ENCODE data around the gene KRTAP10-10. TPM values are rescaled to one million over a fixed set of nuclear protein-coding genes. Genes with fewer than 3 reads are reported as not detected.

Gene KRTAP10-10
- total RNA-seq, 2 experiments from 2014 or later, result not detected

DNA sequence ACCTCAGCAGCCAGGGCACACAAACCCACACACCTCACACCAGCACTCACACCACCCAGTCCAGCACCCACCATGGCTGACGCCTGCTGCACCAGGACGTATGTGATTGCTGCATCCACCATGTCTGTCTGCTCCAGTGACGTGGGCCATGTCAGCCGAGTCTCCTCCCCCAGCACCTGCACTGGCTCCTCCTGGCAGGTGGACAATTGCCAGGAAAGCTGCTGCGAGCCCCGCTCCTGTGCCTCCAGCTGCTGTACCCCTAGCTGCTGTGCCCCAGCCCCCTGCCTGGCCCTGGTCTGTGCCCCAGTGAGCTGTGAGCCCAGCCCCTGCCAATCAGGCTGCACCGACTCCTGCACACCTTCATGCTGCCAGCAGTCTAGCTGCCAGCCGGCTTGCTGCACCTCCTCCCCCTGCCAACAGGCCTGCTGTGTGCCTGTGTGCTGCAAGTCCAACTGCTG lies 25.1 kb upstream of the KRTAP10-10 start, which contains the start of gene KRTAP10-8:
Gene KRTAP10-8, plus strand, starts transcription at position 51 of the 458 bp plus-strand sequence. Its CDS starts 22 bp downstream, at position 73.
- no peak for DNase-seq
- POLR2A ChIA-PET, result no interaction called here
- H3K27me3 Mint-ChIP-seq, result peaks cover 4% of the 10 kb centered on the region
- H3K4me3 Mint-ChIP-seq, result no peak within 1 kb of the TSS
- H3K4me1 Mint-ChIP-seq, result peaks cover 5% of the 10 kb centered on the region
- no peak within 1 kb of the TSS for H3K27ac Mint-ChIP-seq
- CTCF ChIA-PET, result no interaction called here
- H3K9me3 Mint-ChIP-seq, result peaks cover 23% of the 10 kb centered on the region
- peaks cover 4% of the 10 kb centered on the region for H3K36me3 Mint-ChIP-seq (ENCODE audit: low read depth)

DNA sequence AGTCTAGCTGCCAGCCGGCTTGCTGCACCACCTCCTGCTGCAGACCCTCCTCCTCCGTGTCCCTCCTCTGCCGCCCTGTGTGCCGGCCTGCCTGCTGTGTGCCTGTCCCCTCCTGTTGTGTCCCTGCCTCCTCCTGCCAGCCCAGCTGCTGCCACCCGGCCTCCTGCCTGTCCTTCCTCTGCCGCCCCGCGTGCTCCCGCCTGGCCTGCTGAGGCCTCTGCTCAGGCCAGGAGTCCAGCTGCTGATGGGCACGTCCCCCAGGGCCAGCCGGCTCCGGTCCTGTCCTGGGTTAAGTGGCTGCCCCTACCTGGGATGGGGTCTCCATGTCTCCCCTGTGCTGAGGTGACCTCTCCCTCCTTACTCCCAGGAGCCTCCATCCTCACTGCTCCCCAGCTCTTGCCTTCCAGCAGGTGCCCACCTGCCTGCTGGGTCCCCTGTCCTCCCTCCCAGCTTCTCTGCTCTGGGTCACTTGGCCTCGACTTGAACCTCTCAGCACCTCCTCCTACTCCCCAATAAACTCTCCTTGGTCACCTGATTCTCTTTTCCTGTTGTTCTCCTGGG lies 24.4 kb upstream of the KRTAP10-10 start:
- peaks cover 24% of the 10 kb centered on the region for H3K9me3 Mint-ChIP-seq
- no peak overlapping the region for H3K27ac Mint-ChIP-seq
- no peak overlapping the region for H3K4me3 Mint-ChIP-seq
- peaks cover 3% of the 10 kb centered on the region for H3K27me3 Mint-ChIP-seq
- peaks cover 4% of the 10 kb centered on the region for H3K36me3 Mint-ChIP-seq (ENCODE audit: low read depth)
- CTCF ChIA-PET, result no interaction called here
- H3K4me1 Mint-ChIP-seq, result peaks cover 6% of the 10 kb centered on the region
- DNase-seq, result no peak
- POLR2A ChIA-PET, result no interaction called here

DNA sequence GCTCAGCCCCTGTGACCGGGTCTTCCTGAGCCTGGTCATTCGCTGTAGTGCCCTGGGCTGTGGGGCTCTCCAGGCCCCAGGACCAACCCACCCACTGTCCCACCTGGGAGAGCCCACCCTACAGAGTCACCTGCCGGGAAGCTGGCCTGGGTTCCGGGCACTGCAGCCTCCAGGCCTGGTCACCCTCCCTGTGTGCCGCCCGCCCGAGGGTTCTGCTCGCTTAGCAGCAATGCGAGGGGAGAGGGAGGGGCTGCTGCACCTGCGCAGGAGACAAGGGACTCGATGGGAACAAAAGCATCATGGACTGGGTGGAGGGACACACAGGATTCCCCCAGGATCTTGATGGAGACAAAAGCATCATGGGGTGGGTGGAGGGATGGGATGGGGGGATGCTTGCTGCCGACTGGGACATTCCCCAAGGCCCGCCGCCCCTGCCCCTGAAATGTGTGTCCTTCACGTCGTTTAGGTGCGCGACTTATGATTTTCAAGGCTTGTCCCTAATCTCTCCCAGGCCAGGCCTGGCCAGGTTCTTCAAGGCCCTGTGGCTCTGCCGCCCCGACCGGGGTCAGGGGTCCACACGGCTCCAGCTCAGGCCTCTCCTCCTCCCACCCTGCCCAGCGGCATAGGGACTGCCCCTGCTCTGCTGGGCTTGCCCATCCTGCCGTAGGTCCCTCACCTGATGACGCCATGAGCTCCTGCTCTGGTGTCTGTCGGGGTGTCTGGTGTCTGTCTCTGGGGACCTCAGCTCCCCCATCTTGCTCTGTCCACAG lies 23.6 kb upstream of the KRTAP10-10 start:
- peaks cover 31% of the 10 kb centered on the region for H3K9me3 Mint-ChIP-seq
- H3K4me3 Mint-ChIP-seq, result no peak overlapping the region
- peaks cover 1% of the 10 kb centered on the region for H3K27me3 Mint-ChIP-seq
- no peak for DNase-seq
- no peak overlapping the region for H3K27ac Mint-ChIP-seq
- peaks cover 14% of the 10 kb centered on the region for H3K4me1 Mint-ChIP-seq
- CTCF ChIA-PET, result no interaction called here
- POLR2A ChIA-PET, result no interaction called here
- H3K36me3 Mint-ChIP-seq (ENCODE audit: low read depth), result peaks cover 9% of the 10 kb centered on the region

DNA sequence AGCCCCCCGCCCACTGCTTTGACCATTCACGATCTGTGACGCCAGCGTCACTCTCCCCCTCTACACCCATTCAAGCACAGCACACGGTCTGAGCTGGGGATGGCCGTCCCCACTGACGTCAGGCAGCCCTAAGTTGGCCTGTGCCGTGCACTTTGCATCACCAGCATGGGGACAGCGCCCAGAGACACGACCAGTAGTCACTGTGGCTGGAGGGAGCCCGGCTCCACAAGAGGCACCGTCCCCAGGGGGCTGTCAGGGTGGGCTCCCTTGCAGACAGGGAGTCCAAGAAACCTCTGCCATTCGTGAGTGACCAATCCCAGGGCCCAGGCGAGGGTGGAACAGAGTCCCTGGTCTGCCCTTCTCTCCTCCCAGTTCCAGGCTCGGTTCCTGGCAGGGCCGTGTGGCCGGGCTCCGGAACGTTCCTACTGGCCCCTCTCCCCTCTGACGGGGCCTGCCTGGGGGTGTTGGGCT lies 23.0 kb upstream of the KRTAP10-10 start:
- peaks cover 15% of the 10 kb centered on the region for H3K36me3 Mint-ChIP-seq (ENCODE audit: low read depth)
- H3K27ac Mint-ChIP-seq, result no peak overlapping the region
- ChIA-PET POLR2A (no interaction called here), CTCF (no interaction called here)
- no peak overlapping the region for H3K4me3 Mint-ChIP-seq
- H3K27me3 Mint-ChIP-seq, result peaks cover 1% of the 10 kb centered on the region
- no peak for DNase-seq
- peaks cover 20% of the 10 kb centered on the region for H3K4me1 Mint-ChIP-seq
- peaks cover 34% of the 10 kb centered on the region for H3K9me3 Mint-ChIP-seq

DNA sequence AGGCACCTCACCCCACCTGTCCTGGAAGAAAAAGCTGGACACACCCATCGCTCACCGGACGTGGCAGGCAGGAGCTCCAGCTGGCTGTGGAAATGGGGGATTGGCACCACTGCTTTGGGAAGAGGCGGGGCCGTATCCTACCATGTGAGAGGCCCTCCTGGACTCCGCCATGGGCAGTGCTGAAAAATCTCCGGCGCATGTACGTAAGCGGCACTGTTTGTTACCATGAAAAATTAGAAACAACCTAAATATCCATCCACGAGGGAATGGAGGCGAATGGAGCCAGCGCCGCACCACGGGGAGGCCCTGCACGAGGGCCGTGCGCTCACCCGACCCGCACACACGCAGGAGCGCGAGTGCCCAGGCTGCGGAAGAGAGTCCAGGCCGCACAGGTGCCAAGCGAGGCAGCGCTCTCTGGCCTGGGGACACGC lies 22.2 kb upstream of the KRTAP10-10 start:
- ChIA-PET CTCF (interaction anchor here (0.6 kb wide), 2 partner anchors 14 to 380 kb away, joined by 4 to 5 read pairs; no protein-coding TSS in a partner anchor), POLR2A (no interaction called here)
- Mint-ChIP-seq H3K4me1 (peaks cover 28% of the 10 kb centered on the region), H3K9me3 (peaks cover 34% of the 10 kb centered on the region), H3K36me3 (ENCODE audit: low read depth) (peaks cover 23% of the 10 kb centered on the region), H3K27ac (no peak overlapping the region), H3K27me3 (no peaks in the 10 kb centered on the region), H3K4me3 (no peak overlapping the region)
- no peak for DNase-seq

DNA sequence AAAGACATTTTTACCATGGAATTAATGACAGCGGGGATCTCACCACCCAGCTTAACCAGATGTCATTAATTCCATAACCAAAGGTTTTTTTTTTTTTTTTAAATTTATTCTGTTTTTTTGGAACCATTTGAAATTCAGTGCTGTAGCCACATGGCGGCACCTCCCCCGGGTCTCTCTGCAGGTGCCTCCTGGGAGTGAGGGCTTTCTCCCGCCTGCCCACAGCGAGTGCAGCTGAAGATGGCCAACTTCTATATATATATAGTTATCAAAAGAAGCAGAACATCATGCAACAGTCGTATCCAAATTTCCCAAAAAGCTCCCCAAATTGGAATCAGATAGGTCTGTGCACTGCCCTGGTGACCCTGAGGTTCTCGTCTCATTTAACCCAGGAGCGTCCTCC lies 21.7 kb upstream of the KRTAP10-10 start:
- Mint-ChIP-seq H3K9me3 (peaks cover 34% of the 10 kb centered on the region), H3K36me3 (ENCODE audit: low read depth) (peaks cover 26% of the 10 kb centered on the region), H3K4me3 (no peak overlapping the region), H3K4me1 (peaks cover 30% of the 10 kb centered on the region), H3K27ac (no peak overlapping the region), H3K27me3 (no peaks in the 10 kb centered on the region)
- ChIA-PET POLR2A (no interaction called here), CTCF (interaction anchor here (0.6 kb wide), 2 partner anchors 14 to 380 kb away, joined by 4 to 5 read pairs; no protein-coding TSS in a partner anchor)
- no peak for DNase-seq

DNA sequence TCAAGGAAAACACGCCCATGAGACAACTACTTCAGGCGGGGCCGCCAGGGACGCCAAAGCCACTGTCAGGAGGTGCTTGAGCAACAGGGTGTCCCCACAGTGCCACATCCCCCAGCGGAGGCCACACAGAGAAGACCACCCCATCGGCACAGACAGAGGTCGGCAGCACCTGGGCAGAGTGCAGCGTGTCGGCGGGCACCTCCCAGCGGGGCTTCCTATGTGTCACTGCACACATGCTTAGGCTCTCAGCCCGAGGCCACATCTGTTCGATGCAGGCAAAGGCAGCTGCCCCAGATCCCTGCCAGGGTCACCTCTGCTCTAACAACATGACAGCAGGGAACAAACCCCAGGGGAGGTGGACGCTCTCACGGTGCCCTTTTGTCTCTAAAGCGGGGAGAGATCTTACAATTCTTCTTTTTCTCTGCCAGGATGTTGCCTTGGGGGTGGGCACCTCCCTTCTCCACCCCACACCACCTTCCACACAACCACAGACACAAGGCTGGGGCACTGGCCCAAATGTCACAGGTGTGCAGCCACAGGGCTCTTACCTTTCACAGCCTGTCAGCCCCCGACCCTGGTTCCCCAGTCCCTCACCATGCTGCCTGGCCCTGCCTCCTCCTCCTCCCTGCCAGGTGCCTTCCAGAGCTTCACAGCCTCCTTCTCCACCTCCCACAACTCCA lies 21.1 kb upstream of the KRTAP10-10 start:
- ChIA-PET CTCF (no interaction called here), POLR2A (no interaction called here)
- Mint-ChIP-seq H3K4me3 (no peak overlapping the region), H3K4me1 (peaks cover 30% of the 10 kb centered on the region), H3K27ac (peak overlapping the region; percentile 48), H3K27me3 (no peaks in the 10 kb centered on the region), H3K9me3 (peaks cover 35% of the 10 kb centered on the region), H3K36me3 (ENCODE audit: low read depth) (peaks cover 31% of the 10 kb centered on the region)
- DNase-seq, result no peak

DNA sequence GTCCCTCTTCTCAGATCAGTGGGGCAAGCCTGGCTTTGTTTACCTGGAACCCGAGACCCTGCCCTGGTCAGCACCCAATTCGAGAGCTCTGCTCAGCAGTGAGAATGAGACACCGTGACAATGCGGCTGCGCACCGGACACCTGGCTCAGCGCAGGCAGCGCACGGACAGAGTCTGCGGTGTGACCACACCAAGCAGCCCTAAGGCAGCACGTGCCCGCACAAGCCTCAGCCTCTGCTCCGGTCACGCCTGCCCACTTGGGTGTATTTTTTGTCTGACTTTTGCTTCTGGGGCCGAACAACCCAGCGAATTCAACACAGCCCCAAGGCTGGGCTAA lies 20.6 kb upstream of the KRTAP10-10 start:
- H3K4me3 Mint-ChIP-seq, result no peak overlapping the region
- ChIA-PET CTCF (no interaction called here), POLR2A (no interaction called here)
- peaks cover 30% of the 10 kb centered on the region for H3K9me3 Mint-ChIP-seq
- no peaks in the 10 kb centered on the region for H3K27me3 Mint-ChIP-seq
- H3K36me3 Mint-ChIP-seq (ENCODE audit: low read depth), result peaks cover 28% of the 10 kb centered on the region
- peaks cover 30% of the 10 kb centered on the region for H3K4me1 Mint-ChIP-seq
- H3K27ac Mint-ChIP-seq, result peak overlapping the region; percentile 48
- DNase-seq, result no peak

DNA sequence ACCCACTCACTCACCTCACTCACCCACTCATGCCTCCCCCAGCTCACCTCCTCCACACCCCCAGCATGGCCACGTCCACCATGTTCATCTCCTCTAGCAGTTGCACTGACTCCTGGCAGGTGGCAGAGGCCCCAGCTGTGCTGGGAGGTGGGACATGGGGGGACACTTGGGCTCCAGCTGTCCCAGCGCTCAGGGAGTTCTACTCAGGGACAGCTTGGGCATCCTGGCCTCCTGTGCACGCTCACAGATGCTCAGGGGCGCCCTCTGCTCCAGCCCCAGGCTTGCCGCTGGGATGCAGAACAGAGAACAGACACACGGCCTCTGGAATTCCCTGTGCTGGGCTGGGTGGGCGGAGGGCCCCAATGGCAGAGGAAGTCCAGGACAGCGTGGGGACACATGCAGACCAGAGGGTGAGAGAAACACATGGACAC lies 20.1 kb upstream of the KRTAP10-10 start:
- peaks cover 30% of the 10 kb centered on the region for H3K4me1 Mint-ChIP-seq
- DNase-seq, result no peak
- no peak overlapping the region for H3K4me3 Mint-ChIP-seq
- H3K27me3 Mint-ChIP-seq, result no peaks in the 10 kb centered on the region
- H3K27ac Mint-ChIP-seq, result no peak overlapping the region
- CTCF ChIA-PET, result no interaction called here
- POLR2A ChIA-PET, result no interaction called here
- peaks cover 33% of the 10 kb centered on the region for H3K9me3 Mint-ChIP-seq
- H3K36me3 Mint-ChIP-seq (ENCODE audit: low read depth), result peaks cover 30% of the 10 kb centered on the region

DNA sequence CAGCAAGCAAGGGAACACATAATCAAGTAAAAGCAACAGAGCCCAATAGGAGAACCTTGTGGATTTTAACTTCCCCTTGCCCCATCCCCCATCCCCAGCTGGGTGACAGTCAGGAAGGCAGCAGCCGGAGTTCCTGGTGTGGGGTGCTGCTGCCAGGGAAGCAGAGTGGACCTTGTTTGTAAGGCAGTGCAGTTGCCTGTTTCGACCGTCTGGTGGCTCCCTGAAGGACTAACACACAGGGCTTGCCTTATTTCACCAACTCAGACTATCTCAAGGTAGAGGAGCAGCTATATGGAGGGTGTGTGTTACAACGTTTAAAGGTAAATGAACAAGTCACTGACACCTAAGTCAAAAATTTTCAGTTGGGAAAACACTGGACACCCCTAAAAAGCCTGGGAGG lies 18.7 kb upstream of the KRTAP10-10 start:
- CTCF ChIA-PET, result interaction anchor here (1.1 to 1.2 kb wide), 2 partner anchors 37 to 58 kb away, joined by 3 to 4 read pairs; no protein-coding TSS in a partner anchor
- Mint-ChIP-seq H3K4me1 (peaks cover 30% of the 10 kb centered on the region), H3K27ac (peak overlapping the region; percentile 93), H3K4me3 (peak overlapping the region; percentile 37), H3K27me3 (peaks cover 2% of the 10 kb centered on the region), H3K36me3 (ENCODE audit: low read depth) (peaks cover 32% of the 10 kb centered on the region), H3K9me3 (peaks cover 47% of the 10 kb centered on the region)
- POLR2A ChIA-PET, result no interaction called here
- no peak for DNase-seq

DNA sequence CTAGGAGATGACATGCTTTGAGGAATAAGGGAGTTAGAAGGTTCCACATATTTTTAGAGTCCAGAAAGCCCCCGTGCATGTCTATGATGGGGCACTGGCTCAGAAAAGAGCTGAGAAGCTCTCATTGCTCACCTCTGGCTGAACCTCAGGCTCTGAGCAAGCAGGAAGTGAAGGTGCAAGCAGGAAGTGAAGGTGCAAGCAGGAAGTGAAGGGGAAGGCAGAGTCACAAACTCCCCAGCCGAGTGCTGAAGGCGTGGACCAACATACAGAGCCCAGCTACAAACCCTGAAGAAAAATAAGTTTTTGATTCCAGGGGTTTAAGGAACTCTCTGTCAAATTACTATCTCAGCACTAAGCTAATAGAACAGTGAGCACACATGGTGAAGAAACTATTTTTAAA lies 18.2 kb upstream of the KRTAP10-10 start:
- H3K4me3 Mint-ChIP-seq, result peak overlapping the region; percentile 37
- ChIA-PET CTCF (interaction anchor here (0.5 to 1.2 kb wide), 3 partner anchors 24 to 57 kb away, joined by 3 to 4 read pairs (median 3); no protein-coding TSS in a partner anchor), POLR2A (no interaction called here)
- peaks cover 51% of the 10 kb centered on the region for H3K9me3 Mint-ChIP-seq
- peak; percentile 72 for DNase-seq
- H3K27ac Mint-ChIP-seq, result peak overlapping the region; percentile 93
- H3K27me3 Mint-ChIP-seq, result peaks cover 6% of the 10 kb centered on the region
- peaks cover 30% of the 10 kb centered on the region for H3K4me1 Mint-ChIP-seq
- peaks cover 35% of the 10 kb centered on the region for H3K36me3 Mint-ChIP-seq (ENCODE audit: low read depth)

DNA sequence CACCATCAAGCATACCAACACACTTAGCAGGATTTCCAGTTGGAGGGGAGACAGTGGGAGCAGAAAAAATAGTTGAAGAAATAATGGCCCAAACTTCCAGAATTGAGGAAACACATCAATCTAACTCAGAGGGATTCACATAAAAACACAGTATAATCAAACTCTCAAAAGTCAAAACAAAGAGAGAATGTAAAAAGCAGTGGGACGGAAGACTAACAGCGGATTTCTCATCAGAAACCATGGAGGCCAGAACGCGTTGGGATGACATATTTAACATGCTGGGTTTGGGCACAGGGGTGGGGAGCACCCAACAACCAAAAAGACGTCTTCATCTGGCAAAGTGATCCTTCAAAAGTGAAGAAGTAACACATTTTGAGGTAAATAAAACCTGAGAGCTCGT lies 17.3 kb upstream of the KRTAP10-10 start:
- CTCF ChIA-PET, result interaction anchor here (1.2 kb wide), 1 partner anchor 56 kb away, joined by 3 read pairs; no protein-coding TSS in a partner anchor

DNA sequence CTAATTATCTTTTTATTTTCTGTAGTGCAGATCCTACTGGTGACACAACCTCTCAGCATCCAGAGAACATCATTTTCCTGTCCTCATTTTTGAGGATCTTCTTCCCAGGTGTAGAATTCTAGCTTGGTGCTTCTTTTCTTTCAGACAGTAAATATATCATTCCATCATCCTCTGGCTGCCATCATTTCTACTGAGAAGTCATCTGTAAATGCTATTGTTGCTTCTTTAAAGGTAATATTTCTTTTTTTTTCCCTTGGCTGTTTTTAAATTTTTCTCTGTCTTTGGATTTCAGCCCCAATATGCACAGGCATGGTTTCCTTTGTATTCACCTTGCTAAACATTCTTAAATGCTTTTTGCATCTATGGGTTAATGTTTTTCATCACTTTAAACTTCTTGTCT lies 13.6 kb upstream of the KRTAP10-10 start:
- no peak overlapping the region for H3K4me3 Mint-ChIP-seq
- no peak for DNase-seq
- peaks cover 55% of the 10 kb centered on the region for H3K9me3 Mint-ChIP-seq
- H3K27ac Mint-ChIP-seq, result no peak overlapping the region
- H3K36me3 Mint-ChIP-seq (ENCODE audit: low read depth), result peaks cover 35% of the 10 kb centered on the region
- CTCF ChIA-PET, result no interaction called here
- peaks cover 16% of the 10 kb centered on the region for H3K4me1 Mint-ChIP-seq
- POLR2A ChIA-PET, result no interaction called here
- peaks cover 11% of the 10 kb centered on the region for H3K27me3 Mint-ChIP-seq

More for the DNA sequence above, 17.3 kb upstream of the KRTAP10-10 start:
- POLR2A ChIA-PET, result no interaction called here
- Mint-ChIP-seq H3K4me1 (peaks cover 30% of the 10 kb centered on the region), H3K4me3 (no peak overlapping the region), H3K27me3 (peaks cover 11% of the 10 kb centered on the region), H3K9me3 (peaks cover 61% of the 10 kb centered on the region), H3K27ac (no peak overlapping the region), H3K36me3 (ENCODE audit: low read depth) (peaks cover 41% of the 10 kb centered on the region)
- no peak for DNase-seq

Measured in activated CD4-positive, alpha-beta T cell treated with anti-CD3 and anti-CD28 coated beads, Interleukin-2, amount 10 ng/mL, durations not matched to agents 7 days and 5 days (primary cell).